K562 (cell line): ENCODE data around the gene TCTN3. TPM values are rescaled to one million over a fixed set of nuclear protein-coding genes. Genes with fewer than 3 reads are reported as not detected.
A peak's percentile ranks its signal among the peaks of the same experiment; 100 is the strongest.

Experiments used
- HES1 ChIP-seq: fragments of 450-650 bp; IDR thresholded peaks from 2 replicates; pipeline ENCODE4 v1.6.1; 2016; ENCODE audit warnings: low read depth, mild to moderate bottlenecking, moderate library complexity
- HNRNPH1 ChIP-seq: fragments of 200-400 bp; formaldehyde crosslinking; optimal IDR thresholded peaks from 2 replicates; pipeline ENCODE3; 2017; ENCODE audit warnings: low read depth, mild to moderate bottlenecking, low read length, moderate library complexity
- MGA ChIP-seq: fragments of 450-650 bp; IDR thresholded peaks from 2 replicates; pipeline ENCODE4 v1.6.1; 2016; ENCODE audit warnings: mild to moderate bottlenecking, moderate library complexity
- MITF ChIP-seq: IDR thresholded peaks from 2 replicates; pipeline ENCODE4 v1.6.1; 2014; ENCODE audit warnings: antibody characterized with exemption
- NFIC ChIP-seq: fragments of 450-650 bp; IDR thresholded peaks from 2 replicates; pipeline ENCODE4 v1.6.1; 2017; ENCODE audit warnings: mild to moderate bottlenecking, inconsistent platforms
- PKNOX1 ChIP-seq: fragments of 450-650 bp; IDR thresholded peaks from 2 replicates; pipeline ENCODE4 v1.6.1; 2016
- PTRF ChIP-seq: fragments of 450-650 bp; IDR thresholded peaks from 2 replicates; pipeline ENCODE4 v1.6.1; 2016; ENCODE audit warnings: mild to moderate bottlenecking, missing genetic modification characterization, missing compliant biosample characterization
- RBM25 ChIP-seq: fragments of 200-400 bp; formaldehyde crosslinking; IDR thresholded peaks from 2 replicates; pipeline ENCODE4 v1.6.1; 2018; ENCODE audit warnings: low read length, low read depth, moderate library complexity; ENCODE audit not compliant: severe bottlenecking
- SAP30 ChIP-seq: fragments of 200-600 bp; sonication (generic); IDR thresholded peaks from 2 replicates; pipeline ENCODE4 v1.6.1; 2012; ENCODE audit warnings: borderline replicate concordance, low read depth, mild to moderate bottlenecking, moderate library complexity, low read length, control low read depth, inconsistent platforms; ENCODE audit not compliant: insufficient read depth, poor library complexity, severe bottlenecking
- TEAD2 ChIP-seq: fragments of 450-650 bp; IDR thresholded peaks from 2 replicates; pipeline ENCODE4 v1.6.1; 2016; ENCODE audit warnings: missing genetic modification characterization, control low read depth, missing compliant biosample characterization
- YBX1 ChIP-seq: fragments of 450-650 bp; IDR thresholded peaks from 2 replicates; pipeline ENCODE4 v1.7.1; 2016; ENCODE audit warnings: mild to moderate bottlenecking
- polyA plus RNA-seq, 8 experiments: library from polyadenylated mRNA; depleted of rRNA in 4 of 8; stranded (reverse) in 5 of 8; unstranded in 3 of 8; fragments of >200 nt; fragmentation: Nextera tagmentation in 2 of 8; fragmentation: Illumina TruSeq in 1 of 8; extraction: Ambion mirVana in 2 of 8; extraction: Trizol in 1 of 8; gene quantifications; 2 replicates each; pipeline versions ENCODE4 v1.2.1 to v1.2.3, GENCODE V29; 2011 to 2014; ENCODE audit warnings: inconsistent platforms in 1 of 8, missing spikeins in 1 of 8
- total RNA-seq, 7 experiments: library from RNA; depleted of rRNA in 6 of 7; stranded (reverse); fragments of >200 nt in 6 of 7; fragmentation: Illumina TruSeq in 2 of 7; extraction: Trizol in 2 of 7; gene quantifications; 2 replicates each; pipeline versions ENCODE4 v1.2.1 to v1.2.3, GENCODE V29; 2011 to 2021; ENCODE audit warnings: low replicate concordance in 1 of 7

The TCTN3 gene
- total and polyA plus RNA-seq, 9 of the 15 experiments (the other 6 are each of a cell fraction or from before 2014, with no cell fraction given) = 10.4 to 25.8 (median 16.3) TPM

- TF ChIP-seq MGA (no peak), PTRF (tag) (no peak), YBX1 (no peak), RBM25 (peak; percentile 64), HES1 (no peak), PKNOX1 (peak; percentile 18; the same call in 1 of the 2 replicates), SAP30 (peak; percentile 89), HNRNPH1 (no peak), MITF (no peak), TEAD2 (tag) (peak; percentile 76; the same call in 1 of the 2 replicates), NFIC (no peak)
Measured at GRCh38 chr10:95693668-95694534, at the start of gene TCTN3 (continued).
